ENCODE measurements around the gene GUCY2F. TPM values are rescaled to one million over a fixed set of nuclear protein-coding genes. Genes with fewer than 3 reads are reported as not detected.

The GUCY2F gene
- polyA plus RNA-seq, 1 donor (not counting 4 experiments of a cell fraction or from before 2014, with no cell fraction given), result not detected

DNA sequence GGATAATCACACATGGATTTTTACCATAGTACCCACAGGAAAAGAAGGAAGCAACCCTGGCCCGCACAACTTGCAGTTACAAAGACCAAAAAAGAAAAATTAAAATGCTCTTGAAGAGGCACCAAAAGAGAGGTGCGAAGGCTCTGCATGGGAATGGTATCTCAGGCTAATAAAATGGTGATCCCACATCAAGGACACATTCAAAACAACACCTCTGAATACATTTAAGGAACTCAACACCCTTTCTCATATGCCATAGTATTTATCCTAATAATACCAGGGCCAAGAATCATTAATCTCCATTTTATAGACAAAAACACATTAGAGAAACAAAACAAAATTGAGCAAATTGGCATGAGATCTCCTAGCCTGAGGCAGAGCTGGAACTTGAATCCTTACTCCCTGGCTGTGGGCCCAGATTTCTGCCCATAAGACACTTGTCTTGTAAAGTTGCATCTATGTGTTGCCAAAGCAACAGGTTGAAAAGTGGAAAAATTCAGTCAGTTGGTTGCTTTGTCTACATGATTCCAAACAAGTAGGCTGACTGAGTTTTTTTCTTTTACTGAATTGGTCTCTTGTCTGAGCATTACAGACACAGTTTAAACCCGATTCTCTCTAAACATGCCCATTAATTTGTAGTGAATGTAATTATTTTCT, 33.5 kb downstream of the GUCY2F start:
- no peaks in the 10 kb centered on the region for H4K20me1 ChIP-seq (ENCODE audit: control insufficient read depth, extremely low read depth, insufficient read depth, low read length)
- dilution Hi-C loops (cut with MboI; ENCODE audit: extremely low pct_ligation_motif_present, low sequenced_read_pairs), result no loop called here
- H3K27me3 ChIP-seq (ENCODE audit: control insufficient read depth, extremely low read depth, insufficient read depth, low read length), result peaks cover 18% of the 10 kb centered on the region
- H3K27ac ChIP-seq (ENCODE audit: control insufficient read depth, insufficient read depth, low read length), result no peak overlapping the region
- no peak overlapping the region for H3K4me3 ChIP-seq (ENCODE audit: control insufficient read depth in 2 of 3, extremely low read depth in 1 of 3, insufficient read depth in 2 of 3, low read depth in 1 of 3, low read length in 3 of 3)
- H3K9me3 ChIP-seq (ENCODE audit: control insufficient read depth, low read depth, low read length), result no peaks in the 10 kb centered on the region
- no peaks in the 10 kb centered on the region for H3K79me2 ChIP-seq (ENCODE audit: control insufficient read depth, insufficient read depth, low read length)
- FAIRE-seq (no peak), DNase-seq (ENCODE audit: low read depth, low spot score) (no peak)
- no peak overlapping the region for H3K4me2 ChIP-seq (ENCODE audit: control insufficient read depth, extremely low read depth, insufficient read depth, low read depth, low read length)
- H3K9ac ChIP-seq (ENCODE audit: control insufficient read depth, extremely low read depth, insufficient read depth, low read length), result no peak overlapping the region
- H3K9me1 ChIP-seq (ENCODE audit: control insufficient read depth, extremely low read depth, insufficient read depth, low read length), result no peaks in the 10 kb centered on the region
- no peaks in the 10 kb centered on the region for H3K36me3 ChIP-seq (ENCODE audit: control insufficient read depth in 2 of 2, extremely low read depth in 1 of 2, insufficient read depth in 2 of 2, low read length in 2 of 2)
- no peaks in the 10 kb centered on the region for H3K4me1 ChIP-seq (ENCODE audit: control insufficient read depth, extremely low read depth, insufficient read depth, low read length)
- H2AFZ ChIP-seq (ENCODE audit: control insufficient read depth, low read length), result no peak overlapping the region
- TF ChIP-seq, protein P1, sequence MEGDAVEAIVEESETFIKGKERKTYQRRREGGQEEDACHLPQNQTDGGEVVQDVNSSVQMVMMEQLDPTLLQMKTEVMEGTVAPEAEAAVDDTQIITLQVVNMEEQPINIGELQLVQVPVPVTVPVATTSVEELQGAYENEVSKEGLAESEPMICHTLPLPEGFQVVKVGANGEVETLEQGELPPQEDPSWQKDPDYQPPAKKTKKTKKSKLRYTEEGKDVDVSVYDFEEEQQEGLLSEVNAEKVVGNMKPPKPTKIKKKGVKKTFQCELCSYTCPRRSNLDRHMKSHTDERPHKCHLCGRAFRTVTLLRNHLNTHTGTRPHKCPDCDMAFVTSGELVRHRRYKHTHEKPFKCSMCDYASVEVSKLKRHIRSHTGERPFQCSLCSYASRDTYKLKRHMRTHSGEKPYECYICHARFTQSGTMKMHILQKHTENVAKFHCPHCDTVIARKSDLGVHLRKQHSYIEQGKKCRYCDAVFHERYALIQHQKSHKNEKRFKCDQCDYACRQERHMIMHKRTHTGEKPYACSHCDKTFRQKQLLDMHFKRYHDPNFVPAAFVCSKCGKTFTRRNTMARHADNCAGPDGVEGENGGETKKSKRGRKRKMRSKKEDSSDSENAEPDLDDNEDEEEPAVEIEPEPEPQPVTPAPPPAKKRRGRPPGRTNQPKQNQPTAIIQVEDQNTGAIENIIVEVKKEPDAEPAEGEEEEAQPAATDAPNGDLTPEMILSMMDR (optimal IDR thresholded peaks at IDR 0.05 in 1 of 3, IDR thresholded peaks at IDR 0.05 in 1 of 3, conservative IDR thresholded peaks at IDR 0.05 in 1 of 3; ENCODE audit: extremely low read depth in 1 of 3, insufficient read depth in 2 of 3, low read length in 3 of 3), result no peak
- TF ChIP-seq EZH2 (IDR thresholded peaks at IDR 0.05; ENCODE audit: low read length), result no peak

DNA sequence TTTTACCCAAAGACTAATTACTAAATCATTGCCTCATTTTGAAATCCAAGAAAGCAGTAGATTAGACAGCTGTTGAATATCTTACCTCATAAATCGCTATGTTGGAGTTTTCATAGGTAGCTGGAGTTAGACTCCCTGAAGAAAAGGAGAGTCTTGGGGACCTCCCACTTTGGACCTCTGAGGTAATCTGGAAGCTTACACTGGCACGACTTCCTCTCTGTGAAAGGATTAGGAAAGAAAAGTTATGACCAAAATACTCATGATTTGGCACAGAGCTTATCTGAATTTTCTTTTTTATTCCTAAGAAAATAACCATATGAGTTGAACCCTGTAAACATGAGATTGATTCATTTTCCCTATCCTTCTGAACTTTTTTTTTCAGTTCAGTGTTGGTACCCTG, 40.6 kb downstream of the GUCY2F start:
- Histone ChIP-seq H3K4me2 (ENCODE audit: control insufficient read depth, extremely low read depth, insufficient read depth, low read depth, low read length) (no peak overlapping the region), H3K9ac (ENCODE audit: control insufficient read depth, extremely low read depth, insufficient read depth, low read length) (no peak overlapping the region), H3K4me1 (ENCODE audit: control insufficient read depth, extremely low read depth, insufficient read depth, low read length) (no peaks in the 10 kb centered on the region), H4K20me1 (ENCODE audit: control insufficient read depth, extremely low read depth, insufficient read depth, low read length) (no peaks in the 10 kb centered on the region), H3K36me3 (ENCODE audit: control insufficient read depth in 2 of 2, extremely low read depth in 1 of 2, insufficient read depth in 2 of 2, low read length in 2 of 2) (no peaks in the 10 kb centered on the region), H3K79me2 (ENCODE audit: control insufficient read depth, insufficient read depth, low read length) (no peaks in the 10 kb centered on the region), H3K27me3 (ENCODE audit: control insufficient read depth, extremely low read depth, insufficient read depth, low read length) (peaks cover 3% of the 10 kb centered on the region), H3K4me3 (ENCODE audit: control insufficient read depth in 2 of 3, extremely low read depth in 1 of 3, insufficient read depth in 2 of 3, low read depth in 1 of 3, low read length in 3 of 3) (no peak overlapping the region), H3K9me1 (ENCODE audit: control insufficient read depth, extremely low read depth, insufficient read depth, low read length) (no peaks in the 10 kb centered on the region), H3K27ac (ENCODE audit: control insufficient read depth, insufficient read depth, low read length) (no peak overlapping the region), H3K9me3 (ENCODE audit: control insufficient read depth, low read depth, low read length) (no peaks in the 10 kb centered on the region), H2AFZ (ENCODE audit: control insufficient read depth, low read length) (no peak overlapping the region)
- dilution Hi-C loops (cut with MboI; ENCODE audit: extremely low pct_ligation_motif_present, low sequenced_read_pairs), result no loop called here
- DNase-seq (ENCODE audit: low read depth, low spot score), result no peak
- no peak for TF ChIP-seq EZH2 (IDR thresholded peaks at IDR 0.05; ENCODE audit: low read length)
- TF ChIP-seq, protein P1 (optimal IDR thresholded peaks at IDR 0.05 in 1 of 3, IDR thresholded peaks at IDR 0.05 in 1 of 3, conservative IDR thresholded peaks at IDR 0.05 in 1 of 3; ENCODE audit: extremely low read depth in 1 of 3, insufficient read depth in 2 of 3, low read length in 3 of 3), result no peak
- no peak for FAIRE-seq

Measured in keratinocyte (primary cell).